CD4-positive, alpha-beta T cell (primary cell): ENCODE results near the gene ANKRD33B. TPM values are rescaled to one million over a fixed set of nuclear protein-coding genes. Genes with fewer than 3 reads are reported as not detected.
A peak's percentile ranks its signal among the peaks of the same experiment; 100 is the strongest.

Experiments
- ATAC-seq: fragments of 200-7000 bp; cut with Tn5 transposase; one replicate; pipeline ENCODE4 v1.10.0; 2022; ENCODE audit warnings: mild to moderate bottlenecking; ENCODE audit not compliant: poor library complexity
- CTCF ChIA-PET: fragments of 350-600 bp; sonication (Branson Sonifier 250); formaldehyde crosslinking; loops from one replicate; lab custom pipeline; 2021; ENCODE audit warnings: antibody characterized with exemption, inconsistent platforms; lab: Charles Lee
- POLR2A ChIA-PET: fragments of 350-600 bp; sonication (Branson Sonifier 250); formaldehyde crosslinking; loops from one replicate; lab custom pipeline; 2021; ENCODE audit warnings: antibody characterized with exemption, inconsistent platforms; lab: Charles Lee
- DNase-seq, 14 experiments: peaks; one replicate each; pipeline ENCODE4 v3.0.0-alpha.2; 2013 to 2020; ENCODE audit warnings: mixed read lengths in 2 of 14
- H3K27ac ChIP-seq, 2 donors: one replicate each; pipeline versions ENCODE4 v1.5.1 to v1.7.0; 2013; ENCODE audit warnings: low read length in 2 of 2, low read depth in 1 of 2, mild to moderate bottlenecking in 1 of 2
- H3K27me3 ChIP-seq, 2 experiments: 1 replicate in 1 of 2; 2 replicates in 1 of 2; pipeline versions ENCODE4 v1.6.1 to v1.7.0; 2013; ENCODE audit warnings: low read length in 2 of 2, control low read depth in 1 of 2, mild to moderate bottlenecking in 1 of 2, moderate library complexity in 1 of 2; ENCODE audit not compliant: insufficient read depth in 2 of 2, control insufficient read depth in 1 of 2
- H3K36me3 ChIP-seq: one replicate; pipeline ENCODE4 v1.6.1; 2013; ENCODE audit warnings: low read length, control low read depth; ENCODE audit not compliant: insufficient read depth
- H3K4me1 ChIP-seq: one replicate; pipeline ENCODE4 v1.6.1; 2013; ENCODE audit warnings: low read length, control low read depth; ENCODE audit not compliant: insufficient read depth
- H3K4me3 ChIP-seq: one replicate; pipeline ENCODE4 v1.5.1; 2013; ENCODE audit warnings: mild to moderate bottlenecking, low read length, moderate library complexity
- H3K9me3 ChIP-seq, 2 experiments: 1 replicate in 1 of 2; 2 replicates in 1 of 2; pipeline versions ENCODE4 v1.6.1 to v1.7.0; 2013; ENCODE audit warnings: low read length in 2 of 2, mild to moderate bottlenecking in 2 of 2, control low read depth in 1 of 2, moderate library complexity in 1 of 2; ENCODE audit not compliant: control insufficient read depth in 1 of 2, insufficient read depth in 1 of 2
- H3K27ac Mint-ChIP-seq: one replicate; pipeline ENCODE4 v1.8.0; 2020; ENCODE audit warnings: mixed read lengths
- H3K27me3 Mint-ChIP-seq: one replicate; pipeline ENCODE4 v1.8.0; 2021; ENCODE audit warnings: mixed read lengths
- H3K36me3 Mint-ChIP-seq: one replicate; pipeline ENCODE4 v1.8.0; 2021; ENCODE audit warnings: low read depth, mixed read lengths
- H3K4me1 Mint-ChIP-seq: one replicate; pipeline ENCODE4 v1.8.0; 2021; ENCODE audit warnings: low read depth, mixed read lengths
- H3K4me3 Mint-ChIP-seq: one replicate; pipeline ENCODE4 v1.8.0; 2020; ENCODE audit warnings: mild to moderate bottlenecking, mixed read lengths
- H3K9me3 Mint-ChIP-seq: one replicate; pipeline ENCODE4 v1.8.0; 2020; ENCODE audit warnings: mixed read lengths
- intact Hi-C, 2 experiments: fragments of 100-400 bp; cut with DNase I in 1 of 2; cut with micrococcal nuclease in 1 of 2; formaldehyde crosslinking; loops; one replicate each; pipeline versions ENCODE4 v1.15.1 to v1.9.0; 2023 to 2025; cut with DNase I, micrococcal nuclease
- total RNA-seq, 174 experiments: library from RNA in 2 of 174; stranded (reverse) in 2 of 174; gene quantifications; one replicate each; pipeline ENCODE4 v1.2.3 and lab custom pipeline; 2021 to 2026
- TF ChIP-seq, protein P1 (sequence below): fragments of 200-600 bp; IDR thresholded peaks from one replicate; pipeline ENCODE4 v1.8.0; 2022; ENCODE audit warnings: antibody characterized with exemption, mild to moderate bottlenecking

Gene ANKRD33B
- total RNA-seq, 2 experiments from 2014 or later, result 0.99 to 1.3 TPM

DNA sequence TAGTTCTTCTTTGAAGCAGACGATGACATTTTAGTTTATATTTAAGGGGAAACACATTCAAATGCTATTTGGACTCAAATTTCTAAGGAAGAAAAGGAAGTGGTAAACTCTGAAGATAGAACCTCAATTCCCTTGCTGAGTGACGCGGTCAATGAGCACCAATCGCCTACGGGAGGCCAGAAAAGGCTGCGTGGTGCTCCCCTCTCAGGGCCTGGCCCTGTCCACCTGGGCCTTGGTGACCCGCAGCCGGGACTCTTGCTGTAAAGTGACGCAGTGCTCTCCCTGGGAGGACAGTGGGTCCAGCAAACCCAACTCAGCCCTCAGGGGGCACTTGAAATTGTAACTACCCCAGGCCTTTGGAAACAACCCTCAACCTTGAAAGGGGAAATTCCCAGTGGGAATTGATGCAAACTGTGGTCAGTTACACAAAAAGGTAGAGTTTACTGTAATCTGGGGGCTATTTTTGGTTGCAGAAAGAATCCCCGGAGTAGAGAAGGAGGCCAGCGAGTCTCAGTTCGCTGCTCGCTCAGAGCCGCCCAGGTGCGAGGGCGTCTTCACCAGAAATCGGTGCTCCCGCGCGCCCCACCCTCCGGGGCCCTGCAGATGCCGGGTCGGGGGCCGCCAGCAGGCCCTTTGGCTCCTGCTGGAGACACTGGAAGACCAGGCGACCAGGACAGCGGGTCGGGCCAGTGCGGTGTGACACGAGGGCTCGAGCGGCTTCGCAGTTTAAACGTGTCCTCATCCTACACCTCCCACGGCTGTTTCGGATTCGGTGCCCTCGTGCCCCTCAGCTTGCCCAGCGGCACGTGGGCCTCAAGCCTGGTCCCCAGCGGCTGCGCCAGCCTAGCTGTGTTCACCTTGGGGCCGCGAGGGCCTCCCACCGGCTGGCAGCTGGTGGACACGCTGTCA is 1.4 kb upstream of the ANKRD33B start:
- H3K27me3 Mint-ChIP-seq, result peaks cover 5% of the 10 kb centered on the region
- peaks cover 40% of the 10 kb centered on the region for H3K4me1 ChIP-seq
- no peaks in the 10 kb centered on the region for H3K9me3 Mint-ChIP-seq
- CTCF ChIA-PET, result interaction anchor here (1.2 kb wide), 1 partner anchor 20 kb away, joined by 3 read pairs; no protein-coding TSS in a partner anchor
- H3K27me3 ChIP-seq, result peaks cover 0 to 11% of the 10 kb centered on the region in 2 experiments
- peaks cover 13% of the 10 kb centered on the region for H3K4me1 Mint-ChIP-seq
- no peak overlapping the region for H3K27ac Mint-ChIP-seq
- TF ChIP-seq, protein P1, sequence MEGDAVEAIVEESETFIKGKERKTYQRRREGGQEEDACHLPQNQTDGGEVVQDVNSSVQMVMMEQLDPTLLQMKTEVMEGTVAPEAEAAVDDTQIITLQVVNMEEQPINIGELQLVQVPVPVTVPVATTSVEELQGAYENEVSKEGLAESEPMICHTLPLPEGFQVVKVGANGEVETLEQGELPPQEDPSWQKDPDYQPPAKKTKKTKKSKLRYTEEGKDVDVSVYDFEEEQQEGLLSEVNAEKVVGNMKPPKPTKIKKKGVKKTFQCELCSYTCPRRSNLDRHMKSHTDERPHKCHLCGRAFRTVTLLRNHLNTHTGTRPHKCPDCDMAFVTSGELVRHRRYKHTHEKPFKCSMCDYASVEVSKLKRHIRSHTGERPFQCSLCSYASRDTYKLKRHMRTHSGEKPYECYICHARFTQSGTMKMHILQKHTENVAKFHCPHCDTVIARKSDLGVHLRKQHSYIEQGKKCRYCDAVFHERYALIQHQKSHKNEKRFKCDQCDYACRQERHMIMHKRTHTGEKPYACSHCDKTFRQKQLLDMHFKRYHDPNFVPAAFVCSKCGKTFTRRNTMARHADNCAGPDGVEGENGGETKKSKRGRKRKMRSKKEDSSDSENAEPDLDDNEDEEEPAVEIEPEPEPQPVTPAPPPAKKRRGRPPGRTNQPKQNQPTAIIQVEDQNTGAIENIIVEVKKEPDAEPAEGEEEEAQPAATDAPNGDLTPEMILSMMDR, result no peak
- H3K36me3 ChIP-seq, result no peaks in the 10 kb centered on the region
- H3K36me3 Mint-ChIP-seq, result no peaks in the 10 kb centered on the region
- intact Hi-C loops, result loop anchor here in 1 of 2 experiments (5.0 kb wide), 2 partner anchors 65 to 115 kb away; no protein-coding TSS in a partner anchor
- no peak overlapping the region for H3K27ac ChIP-seq
- DNase-seq, result no peak
- ATAC-seq, result no peak
- H3K9me3 ChIP-seq, result no peaks in the 10 kb centered on the region
- peak overlapping the region; percentile 71 for H3K4me3 Mint-ChIP-seq
- H3K4me3 ChIP-seq, result peak overlapping the region; percentile 63
- POLR2A ChIA-PET, result no interaction called here

DNA sequence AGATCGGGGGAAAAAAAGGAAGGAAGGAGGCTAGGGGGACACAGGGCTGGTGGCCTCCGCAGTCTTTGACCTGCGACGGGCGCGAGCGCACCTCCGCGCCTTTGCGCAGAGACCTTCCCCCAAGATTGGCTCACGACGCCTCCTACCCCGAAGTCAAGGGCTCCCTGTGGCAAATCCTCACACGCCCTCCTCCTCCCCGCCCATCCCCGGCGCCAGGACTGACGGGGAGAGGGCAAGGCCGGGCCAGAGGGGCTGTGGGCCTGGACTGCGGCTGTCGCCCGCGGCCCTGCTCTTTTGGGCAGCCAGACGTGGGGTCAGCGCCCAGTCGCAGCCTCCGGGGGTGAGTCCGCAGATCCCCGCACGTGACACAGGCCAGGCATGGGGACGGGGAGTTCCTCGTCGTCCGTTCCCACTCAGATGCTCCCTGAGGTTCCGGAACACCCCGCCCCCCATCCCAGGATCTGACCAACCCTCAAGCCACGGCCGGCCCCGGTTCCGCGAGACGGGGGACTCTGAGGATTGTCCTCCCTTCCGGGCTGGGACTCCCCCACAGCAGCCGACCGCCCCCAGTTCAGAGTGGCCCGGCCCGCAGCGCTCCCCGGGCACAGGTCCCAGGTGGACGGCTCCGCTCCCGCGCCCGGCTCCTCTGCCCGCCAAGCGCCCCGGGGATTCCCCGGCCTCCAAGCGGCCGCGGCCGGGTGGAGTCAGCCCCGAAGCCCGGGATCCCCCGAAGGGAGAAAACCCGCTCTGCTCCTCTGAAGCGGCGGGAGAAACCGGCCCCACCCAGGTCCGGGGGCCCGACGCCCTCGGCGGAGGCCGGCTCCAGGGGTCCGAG is 543 bp upstream of the ANKRD33B start:
- ChIA-PET POLR2A (no interaction called here), CTCF (no interaction called here)
- H3K36me3 ChIP-seq, result no peaks in the 10 kb centered on the region
- ATAC-seq, result peak; percentile 39
- H3K4me3 ChIP-seq, result peak overlapping the region; percentile 63
- peaks cover 40% of the 10 kb centered on the region for H3K4me1 ChIP-seq
- Mint-ChIP-seq H3K4me3 (peak overlapping the region; percentile 71), H3K9me3 (no peaks in the 10 kb centered on the region), H3K27ac (no peak overlapping the region), H3K36me3 (no peaks in the 10 kb centered on the region), H3K27me3 (peaks cover 5% of the 10 kb centered on the region), H3K4me1 (peaks cover 13% of the 10 kb centered on the region)
- H3K27ac ChIP-seq, result no peak overlapping the region
- intact Hi-C loops, result loop anchor here in 1 of 2 experiments (5.0 kb wide), 2 partner anchors 64 to 116 kb away; no protein-coding TSS in a partner anchor
- TF ChIP-seq, protein P1, result no peak
- H3K27me3 ChIP-seq, result peaks cover 0 to 11% of the 10 kb centered on the region in 2 experiments
- no peaks in the 10 kb centered on the region for H3K9me3 ChIP-seq
- peak in 8 of 14 experiments; percentile 16 to 80 (median 43) for DNase-seq
